HG02870 (cell line): ENCODE measurements around the gene CRADD.
"Not testable (repeated sequence)": the region's sequence is repeated elsewhere in the genome, so short reads cannot be mapped to it uniquely, and the experiment has no call there.

Experiments used
- ATAC-seq: cut with Tn5 transposase; IDR thresholded peaks from one replicate; pipeline ENCODE4 v1.9.1; 2021; ENCODE audit warnings: mild to moderate bottlenecking, moderate library complexity; ENCODE audit not compliant: unreplicated experiment

CRADD gene

DNA sequence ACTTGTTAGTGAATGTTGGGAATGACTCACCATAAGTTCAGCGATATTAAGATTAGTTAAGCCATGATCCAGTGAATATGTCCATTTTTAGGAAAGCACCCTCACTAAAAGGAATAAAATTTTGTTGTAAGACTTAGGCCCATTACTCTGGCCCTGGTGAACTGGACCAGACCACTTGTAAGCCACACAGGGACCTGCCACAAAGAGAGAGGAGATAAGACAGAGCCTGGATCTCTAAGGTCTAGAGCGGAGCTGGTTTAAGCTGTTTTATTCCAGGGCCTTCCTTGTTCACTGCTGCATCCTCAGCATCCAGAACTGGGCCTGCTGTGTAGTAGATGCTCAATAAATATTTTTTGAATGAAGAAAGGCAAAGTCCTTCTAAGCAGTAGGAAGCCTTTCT lies 79.1 kb downstream of the CRADD start:
- ATAC-seq, result no peak

DNA sequence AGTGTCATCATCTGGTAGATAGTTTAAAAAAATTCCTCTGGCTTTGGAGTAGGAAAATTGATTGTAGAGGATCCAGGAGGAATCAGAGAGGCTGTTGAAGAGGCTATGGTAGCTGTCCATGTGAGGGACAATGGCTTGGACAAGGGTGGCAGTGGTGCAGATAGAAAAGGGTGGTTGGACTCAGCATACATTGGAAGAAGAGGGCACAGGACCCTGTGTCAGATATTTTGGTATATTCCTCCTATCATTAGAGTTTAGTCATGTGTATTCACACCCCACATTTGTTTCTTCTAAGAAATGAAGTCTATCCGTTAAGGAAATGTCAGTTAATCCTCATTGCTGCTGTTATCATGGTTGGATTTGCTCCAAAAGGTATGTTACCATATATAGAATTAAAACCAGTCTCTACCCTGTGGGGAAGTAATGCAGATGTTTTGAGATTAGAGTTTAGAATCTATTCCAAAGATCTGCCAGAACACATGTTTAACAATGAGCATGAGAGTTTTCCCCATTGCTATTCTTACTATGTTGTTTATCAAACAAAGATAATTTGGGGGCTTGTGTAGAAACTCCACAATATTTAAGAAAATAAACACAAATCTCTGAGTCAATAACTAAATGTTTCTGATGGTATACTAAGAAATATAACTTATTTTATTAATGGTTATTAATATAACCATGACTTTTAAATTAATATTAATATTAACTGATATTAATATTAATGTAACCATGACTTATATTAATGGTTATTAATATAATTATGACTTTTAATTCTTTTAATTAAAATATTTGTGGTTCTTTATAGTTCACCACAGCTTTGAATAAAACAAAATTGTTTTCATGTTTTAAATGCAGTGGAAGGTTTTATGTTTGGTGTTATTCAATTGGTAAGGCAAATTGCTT lies 80.9 kb downstream of the CRADD start:
- no peak for ATAC-seq

DNA sequence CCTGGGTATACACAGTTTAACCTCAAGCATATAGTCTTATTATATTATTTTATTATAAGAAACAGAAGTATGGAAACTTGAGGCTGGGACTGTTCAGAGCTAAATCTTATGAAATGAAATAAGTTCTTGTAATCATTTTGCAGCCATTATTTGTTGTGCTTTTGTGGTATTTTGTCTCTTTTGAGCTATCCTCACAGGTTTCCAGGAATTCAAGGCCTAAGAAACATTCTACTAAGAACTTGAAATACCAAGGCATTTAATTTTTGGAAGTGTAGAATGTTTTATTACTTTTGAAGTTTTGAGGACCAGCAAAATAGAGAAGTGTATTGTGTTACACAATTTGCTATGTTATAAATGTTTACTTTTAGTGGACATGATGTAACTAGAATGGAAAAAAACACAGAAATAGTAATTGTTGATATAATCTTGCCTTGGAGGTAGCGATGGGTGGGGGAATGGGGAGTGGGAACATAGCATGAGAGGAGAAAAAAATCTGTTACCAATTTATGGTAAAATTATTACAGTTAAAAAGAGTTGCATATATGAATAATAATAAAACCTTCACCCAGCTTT lies 81.7 kb downstream of the CRADD start:
- no peak for ATAC-seq

DNA sequence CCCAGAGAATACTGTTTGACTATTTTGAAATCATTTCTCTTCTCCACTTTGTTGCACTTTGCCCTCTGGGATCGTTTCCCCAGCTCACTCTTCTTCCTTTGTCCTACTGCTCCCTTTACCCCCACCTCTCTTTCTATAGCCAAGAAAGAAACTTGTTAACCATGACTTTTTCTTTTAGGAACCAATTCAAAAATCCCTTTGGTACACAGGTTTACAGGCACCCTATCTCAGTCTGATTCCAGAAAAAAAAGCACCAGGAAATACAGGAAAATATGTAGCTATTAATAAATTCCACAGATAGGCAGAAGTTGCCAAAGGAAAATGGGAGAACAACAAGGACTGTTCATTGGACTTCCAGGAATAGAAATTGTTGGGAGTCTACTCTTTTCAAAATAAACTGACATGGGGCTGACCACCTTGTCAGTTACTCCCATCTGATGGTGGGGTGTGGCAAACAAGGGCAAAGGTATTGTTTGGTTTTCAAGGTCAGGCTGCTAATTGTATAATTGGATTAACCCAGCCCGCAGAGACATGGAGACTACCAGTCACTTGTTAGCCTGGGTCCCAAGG lies 82.4 kb downstream of the CRADD start:
- ATAC-seq, result no peak

DNA sequence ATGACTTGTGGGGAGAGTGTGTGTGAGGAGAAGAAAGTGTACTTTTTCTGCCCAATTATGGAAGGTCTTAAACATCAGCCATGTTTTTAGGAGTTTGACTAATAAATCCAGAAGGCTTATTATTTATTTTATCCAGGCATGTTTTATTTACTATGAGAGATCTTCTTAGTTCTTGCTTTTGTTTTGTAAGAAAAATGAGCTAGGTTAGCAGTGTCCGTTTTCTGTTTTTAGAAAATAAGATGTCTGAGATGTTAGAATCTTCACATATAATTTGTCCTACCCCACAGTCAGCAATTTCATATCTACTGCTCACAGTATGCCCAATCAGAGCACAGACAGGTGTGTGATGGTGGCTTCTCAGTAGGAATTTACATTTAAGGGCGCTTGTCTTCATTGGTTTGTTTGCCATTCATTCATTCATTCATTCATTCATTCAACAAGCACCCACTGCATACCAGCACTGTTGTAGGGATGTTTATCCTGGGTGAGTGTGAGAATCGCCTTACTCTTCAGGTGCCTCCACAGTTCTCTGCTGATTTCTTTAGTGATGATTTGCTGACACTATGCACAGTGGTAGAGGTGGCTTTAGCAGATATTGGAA lies 83.2 kb downstream of the CRADD start:
- no peak for ATAC-seq

DNA sequence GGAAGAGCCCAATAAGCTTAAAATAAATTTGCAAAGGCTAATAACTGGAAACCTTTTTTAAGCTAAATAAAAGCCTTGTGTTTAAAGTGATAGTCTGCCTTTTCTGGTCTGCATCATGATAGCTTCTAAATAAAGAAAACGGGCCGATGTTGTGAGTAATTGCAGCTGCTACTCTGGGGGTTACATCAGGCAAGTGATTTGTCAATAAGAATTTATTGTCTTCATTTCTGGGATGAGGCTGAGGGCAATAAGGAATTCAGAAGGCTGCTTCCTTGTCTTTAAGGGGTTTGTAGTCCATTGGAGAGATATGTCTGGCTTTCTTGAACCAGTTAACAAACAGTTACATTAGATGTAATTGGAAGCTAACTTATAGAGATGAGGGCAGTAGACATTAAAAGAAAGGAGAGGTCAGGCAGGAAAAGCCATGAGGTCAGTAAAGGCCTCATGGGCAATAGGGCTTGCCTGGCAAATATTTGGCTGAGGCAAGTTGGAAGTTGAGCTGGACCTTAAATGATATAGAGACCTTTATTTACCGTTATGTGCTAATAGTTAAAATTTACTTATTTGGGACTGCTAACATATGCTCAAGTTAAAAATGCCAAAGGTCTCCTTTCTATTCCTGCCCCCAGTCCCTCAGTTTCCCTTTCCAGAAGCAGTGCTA lies 85.0 kb downstream of the CRADD start:
- ATAC-seq, result no peak

DNA sequence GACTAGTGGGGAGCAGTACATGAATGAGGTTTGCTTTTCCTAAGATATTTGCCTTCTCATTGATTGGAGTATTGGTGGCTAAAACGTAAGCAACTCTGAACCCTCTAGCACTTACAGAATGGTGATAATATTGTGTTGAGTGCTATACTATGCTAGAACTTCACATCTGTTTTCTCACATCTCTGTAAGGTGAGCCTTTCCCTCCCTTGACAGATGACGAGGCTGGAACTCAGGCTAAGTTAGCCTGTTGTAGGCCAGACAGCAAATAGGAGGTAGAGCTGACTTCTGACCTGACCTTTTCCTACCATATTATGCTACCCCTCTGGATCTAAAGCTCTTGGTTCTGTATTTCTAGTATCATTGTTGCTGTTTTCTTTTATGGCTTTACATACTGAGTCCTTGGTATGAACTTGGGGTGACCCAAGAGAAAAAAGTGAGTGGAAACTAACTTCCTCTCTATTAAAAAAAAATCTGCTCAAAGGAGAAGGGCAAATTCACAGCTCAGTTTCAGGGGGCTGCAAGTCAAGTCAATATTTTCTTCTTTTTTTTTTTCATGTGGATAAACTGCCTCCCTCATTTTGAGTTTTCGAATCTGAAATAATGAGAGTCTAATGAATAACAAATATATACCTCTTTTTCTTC lies 85.9 kb downstream of the CRADD start:
- ATAC-seq, result no peak

DNA sequence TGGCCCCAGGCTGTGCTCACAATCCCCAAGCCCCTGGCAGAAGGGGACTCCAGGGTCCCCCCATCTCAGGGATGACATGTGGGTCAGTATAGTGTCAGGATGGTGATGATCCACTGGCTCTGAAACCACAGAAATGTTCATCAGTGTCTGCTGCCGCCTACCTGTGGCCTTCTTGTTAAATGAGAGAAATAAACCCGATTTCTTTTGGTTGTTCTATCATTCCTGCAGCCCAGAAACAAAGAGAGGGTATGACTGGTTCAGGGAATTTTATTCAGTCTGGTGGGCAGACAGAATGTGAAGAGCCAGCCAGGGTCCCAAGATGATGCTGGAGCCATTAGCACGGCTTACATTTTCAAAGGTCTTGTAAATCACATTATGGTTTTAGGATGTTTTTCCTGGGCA lies 86.6 kb downstream of the CRADD start:
- no peak for ATAC-seq

DNA sequence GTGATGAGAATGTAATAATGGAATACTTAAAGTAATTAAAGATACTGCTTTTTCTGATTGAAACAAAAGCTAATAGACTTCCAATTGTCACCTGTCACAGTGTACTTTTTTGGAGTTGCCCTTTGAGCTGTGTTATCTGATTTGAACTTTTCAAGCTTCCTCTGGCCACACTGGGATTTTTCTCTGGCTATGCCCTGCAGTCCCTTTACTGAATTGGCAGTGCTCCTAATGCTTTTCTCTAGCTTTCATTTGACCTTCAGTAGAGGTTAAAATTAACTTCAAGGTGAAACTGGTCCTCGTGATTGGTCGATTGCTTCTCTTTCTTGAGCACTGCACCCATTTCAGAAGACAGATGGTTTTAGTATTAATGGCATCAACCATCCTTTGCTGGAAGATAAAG lies 89.2 kb downstream of the CRADD start:
- no peak for ATAC-seq

DNA sequence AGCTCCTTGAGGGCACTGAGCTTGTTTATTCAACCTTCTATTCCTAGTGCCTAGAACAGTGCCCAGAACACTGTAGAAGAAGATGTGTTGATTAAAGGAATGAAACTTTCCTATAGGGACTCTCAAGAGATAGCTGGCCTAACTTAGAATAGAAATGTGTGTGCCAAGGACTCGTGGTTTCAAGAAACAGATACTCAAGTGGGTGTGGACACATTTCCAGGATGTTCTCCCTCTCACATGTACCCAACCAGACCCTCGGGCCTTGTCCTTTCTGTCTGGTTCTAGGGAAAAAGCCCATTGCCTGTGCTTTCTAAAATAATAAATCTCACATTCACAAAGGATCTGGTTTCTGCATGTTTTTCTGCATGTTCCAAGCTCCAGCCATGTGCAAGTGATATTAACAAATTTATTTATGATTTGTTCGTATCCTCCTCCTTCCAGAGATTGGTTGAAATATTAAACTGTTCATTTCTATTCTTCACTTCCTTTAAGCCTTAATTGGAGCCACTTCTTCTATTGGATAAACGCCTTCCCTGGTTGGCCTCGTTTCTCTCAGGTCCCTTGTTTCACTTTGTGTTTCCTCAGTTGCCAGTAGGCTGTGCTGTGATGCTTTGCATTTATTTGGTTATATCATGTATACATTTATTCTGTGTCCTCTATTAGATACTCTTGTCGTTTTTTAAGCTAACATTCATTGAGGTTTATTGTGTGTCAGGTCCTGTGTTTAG lies 89.8 kb downstream of the CRADD start:
- no peak for ATAC-seq

DNA sequence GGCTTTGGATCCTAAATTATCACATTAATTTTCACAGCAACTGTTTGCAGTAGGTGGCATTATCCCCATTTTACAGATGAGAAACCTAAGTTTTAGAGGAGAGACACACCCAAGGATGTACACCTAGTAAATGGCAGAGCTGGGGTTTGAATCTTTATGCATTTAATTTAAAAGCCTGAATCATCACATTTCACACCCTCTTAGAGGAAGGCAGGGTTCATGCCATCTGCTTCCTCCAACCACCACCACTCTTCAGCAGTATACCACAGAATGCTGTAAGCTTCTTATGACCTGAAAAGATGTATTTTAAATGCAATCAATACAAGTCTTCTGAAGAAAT lies 90.3 kb downstream of the CRADD start:
- no peak for ATAC-seq

DNA sequence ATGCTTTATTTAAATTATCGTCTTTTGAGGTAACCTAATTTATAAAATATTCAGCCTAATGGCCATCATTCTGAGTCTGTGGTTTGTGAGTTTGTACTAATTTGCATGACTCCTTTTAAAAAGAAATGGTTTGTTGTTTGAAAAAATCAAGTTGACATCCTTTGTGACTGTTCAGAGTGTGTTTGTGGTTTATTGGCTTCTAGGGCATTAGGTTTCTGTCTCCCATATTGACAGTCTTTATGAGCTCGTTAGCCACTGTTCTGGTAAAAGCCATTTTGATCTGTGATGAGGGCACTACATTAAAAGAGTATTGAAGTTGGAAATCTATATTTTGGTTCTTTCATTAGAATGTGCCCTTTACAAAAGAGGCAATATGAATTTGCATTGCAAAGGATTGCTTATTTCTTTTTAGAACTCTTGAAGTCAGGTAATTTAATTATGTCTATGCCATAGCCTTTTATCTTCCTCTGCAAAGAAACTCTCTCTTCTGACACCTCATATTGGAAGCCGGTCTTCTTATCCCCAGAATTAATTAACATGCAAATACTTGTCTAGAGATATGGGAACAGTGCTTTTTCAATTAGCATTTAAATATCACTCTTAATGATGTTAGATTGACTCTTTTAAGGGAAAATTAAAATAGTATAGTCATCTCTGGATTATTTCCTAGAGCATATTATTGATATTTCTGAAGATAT lies 95.0 kb downstream of the CRADD start:
- no peak for ATAC-seq

DNA sequence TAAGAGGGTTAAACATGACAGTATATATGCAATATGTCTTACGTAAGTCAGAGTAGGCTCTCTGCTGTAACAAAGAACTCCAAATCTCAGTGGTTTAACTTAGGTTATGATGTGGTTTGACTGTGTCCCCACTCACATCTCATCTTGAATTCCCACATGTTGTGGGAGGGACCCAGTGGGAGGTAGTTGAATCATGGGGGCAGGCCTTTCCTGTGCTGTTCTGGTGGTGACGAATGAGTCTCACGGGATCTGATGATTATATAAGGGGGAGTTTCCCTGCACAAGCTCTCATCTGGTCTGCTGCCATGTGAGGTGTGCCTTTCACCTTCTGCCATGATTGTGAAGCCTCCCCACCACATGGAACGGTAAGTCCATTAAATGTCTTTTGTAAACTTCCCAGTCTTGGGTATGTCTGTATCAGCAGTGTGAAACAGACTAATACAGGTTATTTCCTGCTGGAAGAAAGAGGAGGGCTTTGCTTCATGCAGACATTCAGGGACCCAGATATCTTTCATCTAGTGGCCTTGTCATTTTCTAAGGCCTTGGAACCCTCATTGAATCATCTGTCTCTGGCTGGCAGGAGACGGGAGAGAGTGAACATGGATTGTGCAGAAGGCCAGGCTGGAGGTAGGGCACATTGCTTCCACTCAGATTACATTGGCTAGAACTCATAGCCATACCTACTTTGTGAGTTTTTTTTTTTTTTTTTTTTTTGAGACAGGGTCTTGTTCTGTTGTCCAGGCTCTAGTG lies 96.1 kb downstream of the CRADD start:
- ATAC-seq, result no peak

DNA sequence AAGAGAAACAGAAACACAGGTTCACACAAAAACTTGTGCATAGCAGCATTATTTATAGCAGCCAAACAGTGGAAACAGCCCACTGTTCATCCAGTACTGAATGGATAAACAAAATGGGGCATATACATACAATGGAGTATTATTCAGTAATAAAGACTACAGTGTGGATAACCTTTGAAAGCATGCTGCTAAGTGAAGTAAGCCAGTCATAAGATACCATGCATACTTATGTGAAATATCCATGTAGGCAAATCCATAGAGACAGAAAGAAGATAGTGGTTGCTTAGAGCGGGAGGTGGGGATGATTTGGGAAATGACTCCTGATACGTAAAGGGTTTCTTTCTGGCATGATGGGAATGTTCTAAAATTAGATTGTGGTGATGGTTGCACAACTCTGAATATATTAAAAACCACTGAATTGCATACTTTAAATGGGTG lies 99.4 kb downstream of the CRADD start:
- ATAC-seq, result no peak

DNA sequence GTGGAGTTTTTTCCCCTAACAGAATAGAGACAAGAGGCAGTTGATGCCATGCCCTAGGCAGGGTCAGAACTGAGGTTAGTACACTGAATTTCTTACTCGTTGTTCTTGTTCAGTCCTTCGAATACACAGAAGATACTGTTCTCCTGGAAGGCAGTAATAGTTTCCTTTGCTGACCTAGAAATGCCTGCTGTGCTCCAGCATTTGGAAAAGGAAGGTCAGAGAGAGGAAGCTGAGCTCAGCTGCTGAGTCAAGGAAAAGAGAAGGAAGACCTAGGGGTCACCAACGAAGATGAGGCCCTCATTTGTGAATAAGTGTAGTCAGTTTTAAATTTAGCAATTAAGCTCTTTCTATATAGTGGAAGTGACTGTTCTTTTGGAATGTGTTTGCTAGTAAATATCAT lies 100.1 kb downstream of the CRADD start:
- no peak for ATAC-seq

DNA sequence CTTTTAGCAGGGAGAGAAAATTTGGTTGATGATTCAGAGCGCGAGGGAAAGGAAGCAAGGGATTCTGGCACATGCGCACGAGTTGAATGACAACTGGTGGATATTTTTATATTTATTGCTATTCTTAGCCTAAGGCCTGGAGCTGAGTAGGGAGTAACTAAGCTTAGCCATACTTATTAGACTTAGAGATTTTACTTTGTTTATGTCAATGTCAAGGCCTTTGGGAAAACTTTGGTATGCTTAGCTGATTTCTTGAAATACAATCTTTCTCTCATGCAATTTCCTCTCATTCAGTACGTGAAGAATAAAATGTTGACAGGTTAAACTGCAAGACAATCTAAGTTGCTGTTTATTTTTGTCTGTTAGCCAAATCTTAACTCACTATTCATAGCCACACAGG lies 101.1 kb downstream of the CRADD start:
- no peak for ATAC-seq

DNA sequence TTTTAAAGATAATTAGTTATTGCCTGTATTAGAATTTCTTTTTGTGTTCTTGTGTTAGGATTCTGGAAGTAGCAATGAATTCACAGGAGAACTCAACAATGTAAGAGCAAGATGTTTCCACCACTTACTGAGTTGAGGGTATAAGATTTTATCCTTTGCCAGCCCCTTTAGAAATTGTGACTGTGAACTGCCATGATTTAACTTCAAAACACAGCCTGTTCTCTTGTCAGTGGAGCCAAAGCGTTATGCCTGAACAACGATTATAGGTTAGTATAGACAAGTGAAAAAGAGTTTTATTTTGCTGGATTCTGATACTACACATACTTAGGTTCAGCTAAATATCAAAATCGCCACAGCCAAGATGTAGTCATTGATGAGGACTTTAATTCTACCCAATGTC lies 101.6 kb downstream of the CRADD start:
- no peak for ATAC-seq

DNA sequence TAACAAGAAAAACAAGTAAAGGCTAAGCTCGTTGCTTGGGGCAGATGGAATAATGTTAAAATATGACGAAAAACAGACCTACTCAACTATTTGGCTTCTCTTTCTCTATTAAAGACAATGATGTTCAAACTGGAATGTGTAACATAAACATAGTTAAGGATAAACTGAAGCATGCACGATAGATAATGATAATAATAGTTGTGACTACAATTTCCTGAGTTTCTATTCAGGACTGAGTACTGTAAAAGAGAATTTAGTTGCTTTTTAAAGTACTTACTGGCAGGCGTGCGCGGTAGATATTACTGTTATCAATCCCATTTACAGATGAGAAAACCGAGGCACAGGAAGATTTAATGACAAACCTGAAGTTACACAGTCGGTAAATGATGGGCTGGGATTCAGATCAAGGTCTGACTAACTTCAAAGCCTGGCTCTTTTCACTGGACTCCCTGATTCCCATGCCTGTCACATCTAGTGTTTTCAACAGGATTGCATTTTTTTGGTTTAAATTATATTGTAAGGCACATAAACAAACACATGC lies 103.0 kb downstream of the CRADD start:
- no peak for ATAC-seq

DNA sequence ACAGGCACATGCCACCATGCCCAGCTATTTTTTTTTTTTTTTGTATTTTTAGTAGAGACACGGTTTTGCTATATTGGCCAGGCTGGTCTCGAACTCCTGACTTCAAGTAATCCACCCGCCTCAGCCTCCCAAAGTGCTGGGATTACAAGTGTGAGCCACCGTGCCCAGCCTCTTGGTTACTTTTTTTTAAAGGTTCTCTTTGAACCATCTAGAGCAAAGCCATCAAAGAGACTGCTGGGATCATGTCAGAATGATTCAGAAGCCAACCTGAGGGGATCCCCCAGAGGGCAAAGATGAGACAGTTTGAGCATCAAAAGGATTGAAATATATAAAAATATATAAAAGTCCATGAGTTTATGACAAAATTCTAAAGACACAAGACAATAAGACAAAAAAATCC lies 103.7 kb downstream of the CRADD start:
- ATAC-seq, result not testable (repeated sequence)
